Activated naive CD8-positive, alpha-beta T cell treated with anti-CD3 and anti-CD28 coated beads, Interleukin-2, amount 10 ng/mL, durations not matched to agents 7 days and 5 days (primary cell): ENCODE results near the gene COMP. TPM values are rescaled to one million over a fixed set of nuclear protein-coding genes. Genes with fewer than 3 reads are reported as not detected.

ENCODE experiments used
- ATAC-seq: fragments of 150-1000 bp; cut with Tn5 transposase; one replicate; pipeline ENCODE4 v1.10.0; 2021; ENCODE audit warnings: low read depth, moderate library complexity
- POLR2A ChIA-PET: fragments of 350-600 bp; sonication (Branson Sonifier 250); formaldehyde crosslinking; loops from one replicate; lab custom pipeline; 2021; ENCODE audit warnings: antibody characterized with exemption; lab: Charles Lee
- DNase-seq: peaks from one replicate; pipeline ENCODE4 v3.0.0; 2021
- H3K27ac Mint-ChIP-seq: one replicate; pipeline ENCODE4 v1.8.0; 2022; ENCODE audit warnings: mild to moderate bottlenecking, mixed read lengths
- H3K27me3 Mint-ChIP-seq: one replicate; pipeline ENCODE4 v1.8.0; 2022; ENCODE audit warnings: mild to moderate bottlenecking, moderate library complexity, mixed read lengths
- H3K36me3 Mint-ChIP-seq: one replicate; pipeline ENCODE4 v1.8.0; 2021; ENCODE audit warnings: mild to moderate bottlenecking, mixed read lengths
- H3K4me1 Mint-ChIP-seq: one replicate; pipeline ENCODE4 v1.8.0; 2021; ENCODE audit warnings: mixed read lengths
- H3K4me3 Mint-ChIP-seq: one replicate; pipeline ENCODE4 v1.8.0; 2022; ENCODE audit warnings: mild to moderate bottlenecking, moderate library complexity, mixed read lengths
- H3K9me3 Mint-ChIP-seq: one replicate; pipeline ENCODE4 v1.8.0; 2021; ENCODE audit warnings: mixed read lengths
- total RNA-seq, 2 experiments: library from RNA; stranded (reverse); gene quantifications; one replicate each; pipeline ENCODE4 v1.2.3, GENCODE V29; 2021

COMP gene
- total RNA-seq, 2 experiments from 2014 or later: not detected

DNA sequence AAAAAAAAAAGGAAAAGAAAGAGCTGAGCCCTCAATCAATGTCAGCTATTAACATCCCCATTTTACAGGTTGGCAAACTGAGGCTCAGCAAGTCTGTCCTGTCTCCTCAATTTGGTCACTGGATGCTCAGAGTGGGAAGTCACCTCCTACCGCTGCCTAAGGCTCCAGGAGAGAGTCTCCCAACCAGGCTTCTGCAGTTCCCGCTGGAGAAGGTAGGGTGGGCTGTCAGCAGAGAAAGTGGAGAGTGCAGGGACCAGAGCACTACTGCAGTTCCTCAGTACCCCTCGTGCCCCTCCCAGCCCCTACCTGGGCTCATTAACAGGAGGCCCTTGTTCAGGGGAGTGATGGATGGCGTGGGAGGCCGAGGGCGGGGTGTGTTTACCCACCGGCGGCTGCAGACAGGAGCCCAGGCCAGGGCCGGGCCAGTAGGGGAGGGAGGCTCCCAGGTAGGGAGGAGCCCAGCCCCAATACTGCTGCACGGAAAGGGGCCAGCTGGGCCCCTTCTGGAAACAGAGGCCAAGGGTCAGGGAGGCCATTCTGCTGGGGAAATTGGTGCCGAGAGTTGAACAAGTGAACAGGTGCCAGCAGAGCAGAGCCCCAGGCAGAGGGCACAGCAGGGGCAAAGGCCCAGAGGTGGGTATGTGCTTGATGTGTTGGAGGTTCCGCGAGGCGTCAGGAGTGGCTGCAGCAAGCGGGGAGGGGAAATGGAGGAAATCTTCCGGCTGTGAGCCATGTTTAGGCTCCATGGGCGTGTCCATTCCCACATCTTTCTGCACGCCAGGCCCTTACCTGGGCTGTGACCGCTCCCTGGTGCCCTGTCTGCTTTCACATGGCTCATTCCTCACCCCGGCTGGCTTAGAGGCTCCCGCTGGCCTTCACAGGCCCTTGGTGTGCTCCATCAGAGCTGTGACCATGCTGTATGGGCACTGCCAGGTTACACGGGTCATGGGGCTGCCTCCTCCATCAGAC lies 7.6 kb upstream of the COMP start:
- no peak overlapping the region for H3K27ac Mint-ChIP-seq
- peaks cover 42% of the 10 kb centered on the region for H3K27me3 Mint-ChIP-seq
- POLR2A ChIA-PET: no interaction called here
- H3K4me1 Mint-ChIP-seq: no peaks in the 10 kb centered on the region
- H3K36me3 Mint-ChIP-seq: no peaks in the 10 kb centered on the region
- DNase-seq (no peak), ATAC-seq (no peak)
- no peaks in the 10 kb centered on the region for H3K9me3 Mint-ChIP-seq
- no peak overlapping the region for H3K4me3 Mint-ChIP-seq

DNA sequence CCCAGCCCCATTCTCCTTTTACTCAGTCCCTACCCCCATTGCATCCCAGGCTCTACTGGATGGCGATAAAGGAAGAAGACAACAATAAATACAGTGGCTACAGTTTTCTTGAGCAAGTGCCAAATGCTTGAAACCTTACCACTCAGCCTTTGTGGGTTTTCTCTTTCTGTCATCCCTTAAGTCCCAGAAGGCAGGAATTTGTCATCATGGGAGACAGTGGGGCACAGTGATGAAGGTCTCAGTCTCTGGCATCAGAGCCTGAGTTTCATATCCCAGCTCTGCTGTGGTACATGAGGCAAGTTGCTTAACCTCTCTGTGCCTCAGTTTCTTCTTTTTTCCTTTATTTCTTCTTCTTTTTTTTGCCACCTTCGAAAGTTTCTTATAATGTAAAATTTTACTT lies 5.1 kb upstream of the COMP start:
- DNase-seq: no peak
- Mint-ChIP-seq H3K27ac (no peak overlapping the region), H3K4me1 (no peaks in the 10 kb centered on the region), H3K27me3 (peaks cover 56% of the 10 kb centered on the region), H3K36me3 (no peaks in the 10 kb centered on the region), H3K4me3 (no peak overlapping the region), H3K9me3 (no peaks in the 10 kb centered on the region)
- POLR2A ChIA-PET: no interaction called here
- ATAC-seq: no peak

DNA sequence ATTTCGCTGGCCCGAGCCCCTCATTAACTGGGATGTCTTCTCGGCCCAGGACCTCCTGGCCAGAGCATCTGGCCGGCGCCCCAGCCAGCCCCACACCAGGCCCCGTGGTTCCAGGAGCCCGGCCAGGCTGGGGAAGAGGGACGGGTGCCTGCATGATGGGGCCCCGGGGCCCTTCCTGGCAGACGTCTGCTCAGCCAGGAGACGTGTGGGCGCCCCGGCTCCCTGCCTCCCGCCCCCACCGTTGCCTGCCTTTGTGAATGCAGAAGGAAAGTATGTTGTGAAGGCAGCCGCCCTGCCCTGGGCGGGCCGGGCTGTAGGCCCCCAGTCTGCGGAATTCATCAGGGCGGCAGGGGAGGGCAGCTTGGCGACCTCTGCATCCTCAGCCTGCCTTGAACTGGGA lies 4.4 kb upstream of the COMP start:
- no peak overlapping the region for H3K4me3 Mint-ChIP-seq
- POLR2A ChIA-PET: no interaction called here
- no peak overlapping the region for H3K27ac Mint-ChIP-seq
- no peak for DNase-seq
- no peaks in the 10 kb centered on the region for H3K9me3 Mint-ChIP-seq
- ATAC-seq: no peak
- no peaks in the 10 kb centered on the region for H3K4me1 Mint-ChIP-seq
- peaks cover 63% of the 10 kb centered on the region for H3K27me3 Mint-ChIP-seq
- no peaks in the 10 kb centered on the region for H3K36me3 Mint-ChIP-seq

DNA sequence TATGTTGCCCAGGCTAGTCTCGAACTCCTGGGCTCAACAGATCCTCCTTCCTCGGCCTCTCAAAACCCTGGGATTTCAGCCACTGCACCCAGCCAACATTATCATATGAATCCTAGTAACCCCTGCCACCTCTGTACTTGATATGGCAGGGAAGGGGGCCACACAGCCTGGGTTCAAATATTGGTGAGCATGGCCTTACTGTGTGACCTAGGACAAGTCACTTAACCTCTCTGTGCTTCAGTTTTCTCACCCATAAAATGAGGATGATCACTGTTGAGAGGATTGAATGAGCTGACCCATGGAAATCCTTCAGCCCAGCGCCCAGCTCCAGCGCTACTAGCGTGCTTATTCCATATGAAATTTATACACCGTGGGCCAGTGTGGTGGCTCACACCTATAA lies 3.6 kb upstream of the COMP start:
- Mint-ChIP-seq H3K36me3 (peaks cover 3% of the 10 kb centered on the region), H3K27ac (no peak overlapping the region), H3K4me3 (no peak overlapping the region), H3K9me3 (no peaks in the 10 kb centered on the region), H3K27me3 (peaks cover 69% of the 10 kb centered on the region), H3K4me1 (peaks cover 4% of the 10 kb centered on the region)
- POLR2A ChIA-PET: interaction anchor here (0.7 kb wide), 1 partner anchor 296 kb away, joined by 4 read pairs; no protein-coding TSS in a partner anchor
- ATAC-seq (no peak), DNase-seq (no peak)

DNA sequence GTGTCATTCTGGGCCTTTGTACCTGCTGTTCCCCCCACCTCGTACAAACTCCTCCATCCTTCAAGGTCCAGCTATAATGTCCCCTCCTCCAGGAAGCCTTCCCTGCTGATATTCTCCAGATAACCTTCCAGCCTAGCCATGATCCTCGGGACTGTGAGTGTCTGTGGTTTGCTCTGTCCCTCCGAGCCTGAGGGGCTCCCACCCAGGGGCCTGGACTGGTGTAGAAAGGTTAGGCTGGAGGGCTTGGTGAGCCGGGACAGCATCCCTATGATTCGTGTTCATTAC lies 2.9 kb upstream of the COMP start:
- no peak for ATAC-seq
- H3K9me3 Mint-ChIP-seq: no peaks in the 10 kb centered on the region
- H3K27me3 Mint-ChIP-seq: peaks cover 75% of the 10 kb centered on the region
- POLR2A ChIA-PET: interaction anchor here (0.7 kb wide), 1 partner anchor 295 kb away, joined by 4 read pairs; no protein-coding TSS in a partner anchor
- H3K4me3 Mint-ChIP-seq: no peak overlapping the region
- H3K36me3 Mint-ChIP-seq: peaks cover 3% of the 10 kb centered on the region
- DNase-seq: no peak
- H3K27ac Mint-ChIP-seq: no peak overlapping the region
- H3K4me1 Mint-ChIP-seq: peaks cover 6% of the 10 kb centered on the region

DNA sequence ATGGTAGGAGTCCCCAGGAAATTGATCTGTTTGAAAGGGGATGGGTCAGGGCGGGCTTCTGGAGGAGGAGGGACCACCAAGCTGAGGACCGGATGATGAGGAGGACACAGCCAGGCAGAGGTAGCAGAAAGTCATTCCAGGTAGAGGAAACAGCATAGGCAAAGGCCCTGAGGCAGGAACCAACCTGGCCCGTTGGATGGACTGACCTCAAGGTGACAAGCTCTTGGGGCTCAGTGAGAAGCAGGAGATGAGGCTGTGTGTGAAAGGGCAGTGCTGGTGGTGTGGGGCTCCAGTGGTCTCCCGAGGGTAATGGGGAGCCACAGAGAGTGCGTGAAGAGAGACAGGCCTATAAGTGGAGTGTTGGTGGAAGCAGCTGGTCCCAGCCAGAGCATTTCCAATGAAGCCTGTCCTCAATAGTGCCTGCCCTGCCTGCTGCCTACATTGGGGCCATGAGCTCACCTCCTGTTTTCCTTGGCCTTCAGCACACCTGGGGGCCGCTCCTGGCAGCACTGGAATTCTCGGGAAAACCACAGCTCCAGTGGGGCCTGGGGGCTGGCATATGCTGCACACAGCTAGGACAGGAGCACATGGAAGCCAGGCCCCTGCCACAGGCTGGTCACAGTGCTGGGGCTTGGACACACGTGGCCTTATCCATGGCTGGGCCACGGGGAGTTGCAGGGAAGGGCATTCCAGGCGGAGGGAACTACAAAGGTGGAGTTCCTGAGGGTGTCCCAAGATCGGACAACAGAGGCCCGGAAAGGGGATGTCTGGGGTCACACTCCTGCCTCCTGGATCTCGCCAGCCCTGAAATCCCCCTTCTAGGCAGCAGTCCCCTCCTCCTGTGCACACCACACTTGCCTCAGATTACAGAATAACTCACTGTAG lies 2.3 kb upstream of the COMP start:
- no peak overlapping the region for H3K27ac Mint-ChIP-seq
- peaks cover 3% of the 10 kb centered on the region for H3K36me3 Mint-ChIP-seq
- POLR2A ChIA-PET: no interaction called here
- peaks cover 76% of the 10 kb centered on the region for H3K27me3 Mint-ChIP-seq
- no peaks in the 10 kb centered on the region for H3K9me3 Mint-ChIP-seq
- H3K4me3 Mint-ChIP-seq: no peak overlapping the region
- DNase-seq (no peak), ATAC-seq (no peak)
- H3K4me1 Mint-ChIP-seq: peaks cover 8% of the 10 kb centered on the region

DNA sequence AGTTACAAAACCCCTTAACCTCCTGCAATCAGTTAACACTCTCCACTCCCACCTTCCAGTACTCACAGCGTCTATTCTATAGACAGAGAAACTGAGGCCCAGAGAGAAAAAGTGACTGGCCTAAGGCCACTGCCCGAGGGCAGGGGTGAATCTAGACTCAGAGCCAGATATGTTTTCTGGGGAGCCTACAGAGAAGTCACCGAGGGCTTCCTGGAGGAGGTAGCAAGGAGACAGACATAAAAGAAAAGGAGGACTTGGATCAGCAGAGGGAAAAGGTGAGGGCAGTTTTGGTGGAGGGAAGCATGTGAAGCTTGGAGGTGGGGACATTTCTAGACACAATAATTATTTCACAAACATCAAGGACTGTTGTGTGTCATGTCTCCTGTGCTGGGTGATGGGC lies 1.6 kb upstream of the COMP start:
- peaks cover 3% of the 10 kb centered on the region for H3K36me3 Mint-ChIP-seq
- H3K4me3 Mint-ChIP-seq: no peak overlapping the region
- ATAC-seq (no peak), DNase-seq (no peak)
- H3K4me1 Mint-ChIP-seq: peaks cover 10% of the 10 kb centered on the region
- no peaks in the 10 kb centered on the region for H3K9me3 Mint-ChIP-seq
- peaks cover 76% of the 10 kb centered on the region for H3K27me3 Mint-ChIP-seq
- POLR2A ChIA-PET: no interaction called here
- H3K27ac Mint-ChIP-seq: no peak overlapping the region

DNA sequence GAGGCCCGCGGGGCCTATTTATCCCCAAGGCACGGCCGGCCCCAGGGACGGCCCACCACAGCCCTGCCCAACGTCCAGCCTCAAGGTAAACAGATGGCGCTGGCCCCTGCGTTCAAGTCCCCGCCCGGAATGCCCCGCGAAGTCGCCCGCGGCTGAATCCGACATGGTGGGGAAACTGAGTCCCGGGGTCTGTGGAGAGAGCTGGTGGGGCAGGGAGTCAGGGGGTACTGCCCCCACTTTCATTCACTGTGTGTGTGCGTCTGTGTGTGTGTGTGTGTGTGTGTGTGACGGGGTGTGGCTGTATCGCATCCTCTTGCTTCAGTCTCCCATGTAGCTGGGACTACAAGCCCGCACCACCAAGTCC lies 192 bp upstream of the COMP start:
- no peak overlapping the region for H3K27ac Mint-ChIP-seq

DNA sequence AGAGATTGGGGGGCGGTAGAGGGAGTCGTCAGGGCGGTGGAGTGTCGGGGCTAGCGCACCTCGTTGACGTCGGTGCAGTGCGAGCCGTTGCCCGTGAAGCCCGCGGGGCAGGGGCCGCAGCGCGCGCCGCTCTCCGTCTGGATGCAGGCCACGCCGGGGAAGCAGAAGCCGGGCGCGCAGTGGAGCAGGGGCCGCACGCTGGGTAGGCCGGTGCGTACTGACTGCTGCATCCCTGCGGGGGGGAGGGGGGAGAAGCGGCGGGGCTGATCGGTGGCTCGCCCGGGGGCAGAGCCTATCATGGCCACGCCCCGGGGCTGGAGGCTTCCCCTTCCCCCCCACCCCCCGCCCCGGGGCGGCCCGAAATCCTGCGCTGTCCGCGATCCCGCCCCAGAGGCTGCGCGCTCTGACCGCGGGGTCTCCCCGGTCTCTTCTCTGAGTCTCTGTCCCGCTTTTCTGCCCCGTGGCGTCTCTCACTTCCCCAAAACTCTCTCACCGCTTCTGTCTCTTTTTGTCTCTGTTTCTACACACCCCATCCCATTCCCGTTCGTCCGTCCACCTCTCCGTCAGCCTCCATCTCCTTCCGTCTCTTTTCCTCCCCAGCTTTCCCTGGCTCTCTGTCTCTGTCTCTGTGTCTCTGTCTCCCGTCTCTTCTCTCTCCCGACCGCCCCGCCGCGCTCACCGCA lies 1.1 kb downstream of the COMP start:
- Mint-ChIP-seq H3K36me3 (peaks cover 6% of the 10 kb centered on the region), H3K9me3 (no peaks in the 10 kb centered on the region), H3K27me3 (peaks cover 77% of the 10 kb centered on the region), H3K4me1 (peaks cover 19% of the 10 kb centered on the region), H3K27ac (peak overlapping the region; percentile 24), H3K4me3 (peak overlapping the region; percentile 32)
- DNase-seq: no peak
- ATAC-seq: no peak
- POLR2A ChIA-PET: interaction anchor here (1.5 kb wide), 1 partner anchor 201 kb away, joined by 3 read pairs; the partner anchor contains the start of gene REX1BD

More for the DNA sequence above, 192 bp upstream of the COMP start:
- Mint-ChIP-seq H3K36me3 (peaks cover 6% of the 10 kb centered on the region), H3K9me3 (no peaks in the 10 kb centered on the region), H3K4me3 (no peak overlapping the region), H3K27me3 (peaks cover 78% of the 10 kb centered on the region), H3K4me1 (peaks cover 13% of the 10 kb centered on the region)
- ATAC-seq: no peak
- POLR2A ChIA-PET: interaction anchor here (0.5 to 1.5 kb wide), 2 partner anchors 202 to 236 kb away, joined by 3 to 4 read pairs; partner anchors contain the start of gene REX1BD
- no peak for DNase-seq

DNA sequence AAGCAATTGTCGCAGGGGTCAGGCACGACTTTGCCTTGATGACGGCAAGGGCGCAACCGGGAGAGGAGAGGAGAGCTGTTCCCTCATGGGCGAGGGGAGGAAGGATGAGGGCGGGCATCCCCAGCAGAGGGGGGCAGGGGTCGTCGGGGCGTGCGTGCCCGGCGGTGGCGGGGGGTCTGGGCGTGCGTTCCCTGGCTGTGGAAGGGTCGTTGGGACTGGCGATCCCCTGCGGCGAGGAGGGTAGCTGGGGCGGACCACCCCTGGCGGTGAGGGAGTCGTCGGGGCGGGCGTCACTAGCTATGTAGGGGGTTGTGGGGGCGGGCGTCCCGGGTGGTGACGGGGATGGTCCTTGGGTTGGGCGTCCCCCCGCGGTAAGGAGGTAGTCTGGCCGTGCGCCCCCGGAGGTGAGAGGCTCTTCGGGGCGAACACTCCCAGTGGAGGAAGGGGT lies 1.7 kb downstream of the COMP start:
- Mint-ChIP-seq H3K4me3 (peak overlapping the region; percentile 52), H3K36me3 (peaks cover 6% of the 10 kb centered on the region), H3K9me3 (no peaks in the 10 kb centered on the region), H3K27ac (peak overlapping the region; percentile 77), H3K4me1 (peaks cover 19% of the 10 kb centered on the region), H3K27me3 (peaks cover 75% of the 10 kb centered on the region)
- DNase-seq: no peak
- POLR2A ChIA-PET: no interaction called here
- ATAC-seq: no peak

DNA sequence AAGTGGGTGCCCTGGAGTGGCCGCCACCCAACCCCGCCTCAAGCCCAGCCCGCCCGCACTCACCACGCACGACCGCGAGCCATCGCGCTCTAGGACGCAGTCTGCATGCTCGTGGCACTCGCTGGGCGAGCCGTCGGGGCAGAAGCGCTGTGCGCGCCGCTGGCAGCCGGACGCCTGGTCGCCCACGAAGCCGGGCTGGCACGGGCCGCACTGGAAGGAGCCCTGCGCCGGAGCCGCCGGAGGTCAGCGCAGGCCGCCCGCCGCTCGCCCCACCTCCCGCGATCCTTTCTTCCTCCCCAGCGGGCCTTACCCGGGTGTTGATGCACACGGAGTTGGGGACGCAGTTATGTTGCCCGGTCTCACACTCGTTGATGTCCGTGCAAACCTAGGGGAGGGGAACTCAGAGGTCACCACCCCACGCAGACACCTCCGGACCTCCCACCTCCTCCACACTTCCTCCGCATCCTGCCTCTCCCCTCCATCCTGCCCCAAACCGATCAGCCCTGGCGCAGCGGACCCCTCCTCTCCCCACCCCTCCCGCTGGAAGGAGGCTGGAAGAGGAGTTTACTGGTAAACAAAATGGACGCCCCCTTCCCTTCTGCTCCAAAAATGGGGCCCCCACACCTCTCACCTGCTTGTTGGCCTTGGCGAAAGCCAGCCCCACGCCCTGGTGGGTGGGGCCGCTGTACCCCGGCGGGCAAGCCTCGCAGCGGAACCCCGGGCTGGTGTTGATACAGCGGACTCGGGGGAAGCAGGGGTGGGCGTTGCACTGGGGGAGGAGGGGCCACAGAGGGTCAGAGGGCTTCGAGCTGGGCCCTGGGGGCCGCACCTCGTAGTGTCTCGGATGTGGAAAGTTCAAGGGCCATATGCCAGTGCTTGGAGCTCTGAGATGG lies 2.3 kb downstream of the COMP start:
- Mint-ChIP-seq H3K4me3 (peak overlapping the region; percentile 52), H3K27me3 (peaks cover 74% of the 10 kb centered on the region), H3K9me3 (no peaks in the 10 kb centered on the region), H3K27ac (peak overlapping the region; percentile 77), H3K4me1 (peaks cover 19% of the 10 kb centered on the region), H3K36me3 (peaks cover 6% of the 10 kb centered on the region)
- ATAC-seq (no peak), DNase-seq (no peak)
- POLR2A ChIA-PET: no interaction called here
